GM12872 (cell line): ENCODE measurements around the gene PRR35.

Source experiments
- TF ChIP-seq, protein P1 (sequence below): IDR thresholded peaks from 3 replicates; pipeline ENCODE4 v1.5.1; 2011; ENCODE audit warnings: low read depth, mild to moderate bottlenecking, low read length, moderate library complexity; ENCODE audit not compliant: insufficient read depth

The PRR35 gene

GRCh38 chr16:560701-561412 is 663 bp downstream of the PRR35 start:
- TF ChIP-seq, protein P1, sequence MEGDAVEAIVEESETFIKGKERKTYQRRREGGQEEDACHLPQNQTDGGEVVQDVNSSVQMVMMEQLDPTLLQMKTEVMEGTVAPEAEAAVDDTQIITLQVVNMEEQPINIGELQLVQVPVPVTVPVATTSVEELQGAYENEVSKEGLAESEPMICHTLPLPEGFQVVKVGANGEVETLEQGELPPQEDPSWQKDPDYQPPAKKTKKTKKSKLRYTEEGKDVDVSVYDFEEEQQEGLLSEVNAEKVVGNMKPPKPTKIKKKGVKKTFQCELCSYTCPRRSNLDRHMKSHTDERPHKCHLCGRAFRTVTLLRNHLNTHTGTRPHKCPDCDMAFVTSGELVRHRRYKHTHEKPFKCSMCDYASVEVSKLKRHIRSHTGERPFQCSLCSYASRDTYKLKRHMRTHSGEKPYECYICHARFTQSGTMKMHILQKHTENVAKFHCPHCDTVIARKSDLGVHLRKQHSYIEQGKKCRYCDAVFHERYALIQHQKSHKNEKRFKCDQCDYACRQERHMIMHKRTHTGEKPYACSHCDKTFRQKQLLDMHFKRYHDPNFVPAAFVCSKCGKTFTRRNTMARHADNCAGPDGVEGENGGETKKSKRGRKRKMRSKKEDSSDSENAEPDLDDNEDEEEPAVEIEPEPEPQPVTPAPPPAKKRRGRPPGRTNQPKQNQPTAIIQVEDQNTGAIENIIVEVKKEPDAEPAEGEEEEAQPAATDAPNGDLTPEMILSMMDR: no peak

- TF ChIP-seq, protein P1: no peak
Observed at GRCh38 chr16:561413-561794, 1.2 kb downstream of the PRR35 start.

DNA sequence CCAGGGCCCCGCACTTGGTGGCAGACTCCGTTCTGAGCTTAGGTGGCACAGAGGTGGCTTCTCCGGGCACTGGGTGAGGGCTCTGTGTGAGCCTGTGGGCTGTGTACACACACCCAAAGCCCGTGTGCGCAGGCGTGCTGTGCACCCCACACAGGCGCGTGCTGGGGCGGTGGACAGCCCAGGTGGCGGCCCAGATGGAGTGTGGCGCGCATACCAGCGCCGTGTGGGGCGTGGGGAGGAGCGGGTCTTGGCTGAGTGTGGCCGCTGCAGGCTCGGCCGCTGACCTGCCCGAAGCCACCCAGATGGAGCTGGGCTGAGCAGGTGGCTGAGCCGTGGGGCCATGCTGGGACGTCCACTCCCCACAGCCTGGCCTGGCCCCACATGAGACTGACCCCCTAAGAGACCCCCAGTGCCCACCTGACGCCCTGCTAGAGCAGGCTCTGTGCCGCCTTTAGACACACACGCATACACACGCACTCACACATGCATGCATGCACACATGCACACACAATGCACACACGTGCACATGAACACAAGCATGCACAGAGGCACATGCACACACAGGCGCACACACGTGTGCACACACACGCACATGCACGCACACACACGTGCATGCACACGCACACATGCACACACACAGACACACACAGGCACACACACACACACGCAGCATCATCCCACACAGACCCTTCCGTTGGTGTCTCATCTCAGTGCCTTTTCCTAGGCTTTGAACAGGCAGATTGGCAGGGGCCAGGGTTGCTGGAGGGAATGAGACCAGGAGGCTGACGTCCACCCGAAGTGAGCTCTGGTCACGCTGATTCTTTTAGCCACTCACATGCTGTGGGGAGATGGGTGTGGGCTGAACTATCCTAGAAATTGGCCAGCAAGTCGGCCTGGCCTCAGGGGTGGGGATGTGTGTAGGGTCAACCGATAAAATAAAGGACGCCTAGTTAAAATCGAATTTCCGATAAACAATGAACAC is 2.1 kb downstream of the PRR35 start:
- TF ChIP-seq, protein P1: no peak

DNA sequence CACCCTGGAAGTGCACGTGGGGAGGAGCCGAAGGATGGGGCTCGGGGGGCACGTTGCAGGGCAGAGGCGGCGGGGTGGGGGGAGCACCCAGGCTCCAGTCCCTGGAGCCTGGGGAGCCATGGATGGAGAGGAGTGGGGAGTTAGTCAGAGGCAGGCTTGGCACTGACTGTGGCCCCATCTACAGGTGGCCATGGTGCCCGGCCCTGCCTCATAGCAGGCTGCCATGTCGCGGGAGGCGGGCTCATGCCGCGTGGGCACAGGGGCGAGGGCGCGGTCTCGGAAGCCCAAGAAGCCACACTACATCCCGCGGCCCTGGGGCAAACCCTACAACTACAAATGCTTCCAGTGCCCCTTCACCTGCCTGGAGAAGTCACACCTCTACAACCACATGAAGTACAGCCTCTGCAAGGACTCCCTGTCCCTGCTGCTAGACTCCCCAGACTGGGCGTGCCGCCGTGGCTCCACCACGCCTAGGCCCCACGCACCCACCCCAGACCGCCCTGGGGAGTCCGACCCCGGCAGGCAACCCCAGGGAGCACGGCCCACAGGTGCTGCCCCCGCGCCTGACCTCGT is 3.0 kb downstream of the PRR35 start:
- TF ChIP-seq, protein P1: no peak

- TF ChIP-seq, protein P1: no peak
Observed at GRCh38 chr16:564690-565418, 4.7 kb downstream of the PRR35 start.

DNA sequence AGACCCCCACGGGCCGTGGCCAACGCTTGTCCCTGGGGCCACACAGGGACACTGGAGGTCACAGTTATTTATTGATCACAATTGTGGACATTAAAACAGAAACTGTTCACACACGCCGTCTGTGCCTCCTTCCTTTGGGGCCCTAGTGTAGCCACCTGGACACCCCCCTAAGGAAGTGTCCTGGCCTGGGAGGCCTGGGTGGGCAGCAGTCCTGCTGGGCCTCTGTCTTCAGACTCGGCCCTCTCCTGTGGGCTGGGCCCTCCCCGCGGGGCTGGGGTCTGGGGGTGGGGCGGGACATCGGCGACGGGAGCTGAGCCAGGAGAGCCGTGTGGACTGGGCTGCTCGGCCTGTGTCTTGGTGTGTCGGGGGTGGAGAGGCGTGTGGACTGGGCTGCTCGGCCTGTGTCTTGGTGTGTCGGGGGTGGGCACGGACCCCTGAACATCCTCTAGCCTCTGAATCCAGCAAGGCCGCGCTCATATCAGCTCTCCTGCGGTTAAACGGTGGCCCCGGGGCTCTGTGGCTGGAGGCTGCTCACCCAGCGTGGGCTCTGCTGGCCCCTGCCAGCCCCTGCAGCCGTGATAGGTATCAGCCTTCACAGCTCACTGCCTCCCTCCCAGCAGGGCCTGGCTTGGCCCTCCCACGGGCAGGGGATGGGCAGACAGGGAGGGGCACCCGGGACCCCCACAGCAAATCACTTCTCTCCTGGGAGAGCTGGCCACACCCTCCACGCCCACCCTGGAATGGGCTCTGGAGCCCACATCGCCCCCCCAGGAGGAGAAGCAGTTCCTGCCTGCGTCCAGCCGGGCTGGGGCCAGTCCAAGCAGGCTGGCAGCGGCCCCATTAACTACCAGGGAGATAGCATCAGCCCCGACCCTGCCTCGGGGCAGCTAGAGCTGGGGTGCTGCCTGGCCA is 5.5 kb downstream of the PRR35 start:
- TF ChIP-seq, protein P1: no peak
